ENCODE measurements around the gene TMEM120B.

DNA sequence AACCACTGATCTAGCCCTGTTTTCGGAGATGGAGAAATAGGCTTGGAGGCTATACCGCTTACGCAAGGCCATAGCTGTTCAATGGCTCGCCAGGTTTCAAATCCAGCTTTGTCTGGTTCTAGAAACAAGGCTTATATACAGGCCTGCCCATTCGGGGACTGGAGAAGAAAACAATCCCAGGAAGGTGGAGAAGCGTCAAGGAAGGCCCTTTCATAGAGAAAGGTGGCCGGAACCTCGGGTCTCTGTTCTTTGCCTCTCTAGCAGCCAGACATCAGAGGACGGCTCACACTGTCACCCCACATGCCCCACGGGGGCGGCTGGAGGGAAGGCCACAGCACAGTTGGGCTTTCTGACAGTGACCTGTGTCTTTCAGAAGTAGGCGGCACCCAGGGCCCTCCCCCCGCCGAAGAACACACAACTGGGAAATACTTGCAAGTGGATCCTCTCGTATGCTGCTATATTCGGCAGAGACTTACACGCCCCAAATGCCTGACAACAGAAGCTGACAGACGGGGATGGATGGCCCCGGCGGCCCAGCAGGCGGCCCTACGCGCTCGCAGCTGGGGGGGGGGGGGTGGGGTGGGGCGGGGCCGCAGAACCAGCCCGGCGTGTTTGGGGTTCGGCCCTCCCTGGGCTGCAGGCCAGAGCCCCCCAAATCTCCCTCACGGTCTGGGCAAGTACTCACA lies 86.7 kb downstream of the TMEM120B start:
- TF ChIP-seq, protein P1, sequence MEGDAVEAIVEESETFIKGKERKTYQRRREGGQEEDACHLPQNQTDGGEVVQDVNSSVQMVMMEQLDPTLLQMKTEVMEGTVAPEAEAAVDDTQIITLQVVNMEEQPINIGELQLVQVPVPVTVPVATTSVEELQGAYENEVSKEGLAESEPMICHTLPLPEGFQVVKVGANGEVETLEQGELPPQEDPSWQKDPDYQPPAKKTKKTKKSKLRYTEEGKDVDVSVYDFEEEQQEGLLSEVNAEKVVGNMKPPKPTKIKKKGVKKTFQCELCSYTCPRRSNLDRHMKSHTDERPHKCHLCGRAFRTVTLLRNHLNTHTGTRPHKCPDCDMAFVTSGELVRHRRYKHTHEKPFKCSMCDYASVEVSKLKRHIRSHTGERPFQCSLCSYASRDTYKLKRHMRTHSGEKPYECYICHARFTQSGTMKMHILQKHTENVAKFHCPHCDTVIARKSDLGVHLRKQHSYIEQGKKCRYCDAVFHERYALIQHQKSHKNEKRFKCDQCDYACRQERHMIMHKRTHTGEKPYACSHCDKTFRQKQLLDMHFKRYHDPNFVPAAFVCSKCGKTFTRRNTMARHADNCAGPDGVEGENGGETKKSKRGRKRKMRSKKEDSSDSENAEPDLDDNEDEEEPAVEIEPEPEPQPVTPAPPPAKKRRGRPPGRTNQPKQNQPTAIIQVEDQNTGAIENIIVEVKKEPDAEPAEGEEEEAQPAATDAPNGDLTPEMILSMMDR (IDR thresholded peaks at IDR 0.05): peak in 1 of 6 experiments; percentile 11
- peak in 1 of 2 donors; percentile 42 for TF ChIP-seq POLR2AphosphoS5 (IDR thresholded peaks at IDR 0.05)

All from upper lobe of left lung (tissue), 4 donors.